HG02943 (cell line): Measurements from ENCODE around the gene GOLGA2.

Experiments
- ATAC-seq: cut with Tn5 transposase; IDR thresholded peaks from one replicate; pipeline ENCODE4 v1.9.1; 2021; ENCODE audit warnings: mild to moderate bottlenecking, low read depth, moderate library complexity; ENCODE audit not compliant: unreplicated experiment

GOLGA2 gene

GRCh38 chr9:128215491-128216409, 60.1 kb downstream of the GOLGA2 start:
- ATAC-seq = no peak

GRCh38 chr9:128214571-128215490, 61.0 kb downstream of the GOLGA2 start:
- ATAC-seq = no peak

GRCh38 chr9:128213746-128214497, 61.9 kb downstream of the GOLGA2 start:
- ATAC-seq = no peak

GRCh38 chr9:128211981-128212281, 63.9 kb downstream of the GOLGA2 start:
- ATAC-seq = no peak

- no peak for ATAC-seq
These were observed 64.4 kb downstream of the GOLGA2 start for GRCh38 chr9:128211186-128211980.

- no peak for ATAC-seq
These were observed 66.7 kb downstream of the GOLGA2 start for GRCh38 chr9:128208946-128209669.

GRCh38 chr9:128208386-128208785, 67.4 kb downstream of the GOLGA2 start:
- no peak for ATAC-seq

- no peak for ATAC-seq
These were observed 68.6 kb downstream of the GOLGA2 start for GRCh38 chr9:128206916-128207910.

- ATAC-seq = no peak
These were observed 69.3 kb downstream of the GOLGA2 start for GRCh38 chr9:128206484-128206883.
